GM18951 (cell line): ENCODE measurements around the gene KLRK1.
"Not testable (repeated sequence)": the region's sequence is repeated elsewhere in the genome, so short reads cannot be mapped to it uniquely, and the experiment has no call there.

Source experiments
- POLR2A ChIP-seq: IDR thresholded peaks from 4 replicates; pipeline ENCODE4 v1.6.1; 2011; ENCODE audit warnings: mild to moderate bottlenecking; ENCODE audit not compliant: insufficient read length, insufficient read depth; ENCODE audit errors: extremely low read depth
- in situ Hi-C: fragments of 300-500 bp; cut with MboI; formaldehyde crosslinking; loops from one replicate; pipeline ENCODE4 v1.12.0; 2022; ENCODE audit warnings: low sequenced_read_pairs, mixed read lengths, inconsistent platforms; ENCODE audit not compliant: unreplicated experiment

KLRK1 gene

DNA sequence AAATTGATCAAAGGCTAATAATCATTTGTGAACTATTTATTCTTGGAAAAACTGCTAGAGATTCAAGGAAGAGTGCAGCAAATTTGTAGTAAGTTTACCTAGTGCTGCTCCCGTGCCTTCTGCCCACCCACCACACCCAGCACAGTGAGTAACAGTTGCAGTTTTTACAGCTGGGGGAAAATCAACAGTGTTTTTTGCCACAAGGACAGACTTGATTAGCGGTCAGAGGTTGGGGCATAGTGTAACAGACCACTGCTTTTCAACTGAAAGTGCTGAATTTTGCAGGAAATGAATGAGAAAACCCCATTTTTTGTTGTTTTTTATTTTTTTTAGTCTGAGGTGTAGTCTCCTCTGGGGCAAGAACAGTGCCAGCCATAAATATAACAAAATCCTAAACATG, 7.5 kb upstream of the KLRK1 start:
- in situ Hi-C loops: no loop called here
- TF ChIP-seq POLR2A: no peak

DNA sequence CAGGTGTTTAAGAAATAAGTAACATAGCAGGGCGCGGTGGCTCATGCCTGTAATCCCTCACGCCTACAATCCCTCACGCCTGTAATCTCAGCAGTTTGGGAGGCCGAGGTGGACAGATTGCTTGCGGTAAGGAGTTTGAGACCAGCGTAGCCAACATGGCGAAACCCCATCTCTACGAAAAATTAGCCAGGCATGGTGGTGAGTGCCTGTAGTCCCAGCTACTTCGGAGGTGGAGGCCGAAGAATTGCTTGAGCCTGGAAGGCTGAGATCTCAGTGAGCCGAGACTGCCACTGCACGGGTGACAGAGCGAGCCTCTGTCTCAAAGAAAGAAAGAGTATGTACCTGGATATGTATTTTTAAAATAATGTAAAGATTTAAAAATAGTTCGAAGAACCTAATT, 6.3 kb upstream of the KLRK1 start:
- in situ Hi-C loops: not testable (repeated sequence)

DNA sequence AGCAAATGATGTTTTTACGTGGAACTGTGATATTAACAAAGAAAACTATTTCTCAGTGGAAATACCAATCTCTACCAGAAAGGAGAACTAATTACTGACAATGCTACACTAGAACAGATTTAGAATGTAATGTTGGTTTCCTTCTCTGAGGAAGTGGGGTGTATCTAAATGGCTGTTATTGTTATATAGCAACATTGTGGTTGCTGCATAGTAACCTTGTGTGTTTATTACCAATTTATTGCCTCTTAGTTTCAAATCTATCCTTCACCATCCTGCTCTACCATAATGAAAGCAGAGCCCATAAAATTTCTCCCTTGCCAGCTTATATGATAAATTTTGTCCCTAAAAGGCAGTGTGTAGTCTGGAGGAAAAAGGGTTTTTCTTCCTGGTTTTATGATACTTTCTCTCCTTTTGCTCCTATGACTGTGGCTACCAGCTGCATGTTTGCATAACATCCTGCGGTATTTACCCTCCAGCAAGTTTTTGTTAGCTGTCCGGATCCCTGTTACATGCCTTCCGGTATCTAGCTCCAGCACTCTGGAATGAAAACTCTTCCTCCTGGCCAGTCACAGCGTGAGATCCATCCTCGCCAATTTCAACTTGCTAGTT, 5.7 kb upstream of the KLRK1 start:
- in situ Hi-C loops: no loop called here
- TF ChIP-seq POLR2A: no peak

- in situ Hi-C loops: not testable (repeated sequence)
These were observed 4.8 kb upstream of the KLRK1 start for GRCh38 chr12:10394531-10395152.

DNA sequence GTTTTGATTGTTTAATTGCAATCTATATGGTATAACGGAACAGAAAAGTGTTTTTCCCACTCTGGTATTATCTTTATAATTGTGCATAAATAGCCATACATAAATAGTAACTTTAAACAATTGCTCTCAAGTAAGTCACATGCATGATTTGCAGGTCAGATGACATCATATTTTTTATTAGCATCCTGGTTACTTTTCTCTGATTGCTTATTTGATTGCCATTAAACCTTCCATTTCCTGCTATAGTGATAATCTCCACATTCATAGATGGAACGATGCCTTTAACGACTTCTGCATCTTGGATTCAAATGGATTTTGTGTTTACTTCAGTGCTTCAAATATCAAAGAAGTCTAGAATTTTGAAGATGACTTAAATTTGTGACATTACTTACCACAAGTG, 3.5 kb upstream of the KLRK1 start:
- in situ Hi-C loops: no loop called here
- TF ChIP-seq POLR2A: no peak

DNA sequence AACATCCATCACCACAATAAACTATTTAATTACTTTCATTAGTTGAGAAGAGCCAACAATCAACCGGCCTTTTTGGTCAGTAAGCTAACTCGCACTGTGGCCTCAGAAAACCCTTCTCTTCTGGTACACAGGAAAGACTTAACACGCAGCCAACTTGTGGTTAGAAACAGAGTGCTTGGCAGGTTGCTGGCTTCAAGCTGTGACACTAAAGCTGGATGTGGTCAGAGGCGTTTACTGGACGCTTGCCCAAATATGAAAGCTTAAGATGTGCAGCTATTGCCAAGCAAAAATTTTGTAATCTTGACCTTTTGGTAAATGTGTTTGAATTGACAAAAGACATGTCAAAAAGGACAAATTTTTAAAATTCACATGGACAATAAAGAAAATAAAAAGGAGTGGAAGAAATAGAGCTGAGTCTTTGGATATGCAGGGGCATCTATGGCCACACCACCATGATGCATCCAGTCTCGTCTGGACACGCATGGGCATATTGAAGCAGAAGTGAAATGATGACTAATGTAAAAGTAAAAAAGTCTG, 2.6 kb upstream of the KLRK1 start:
- no peak for TF ChIP-seq POLR2A
- in situ Hi-C loops: no loop called here

DNA sequence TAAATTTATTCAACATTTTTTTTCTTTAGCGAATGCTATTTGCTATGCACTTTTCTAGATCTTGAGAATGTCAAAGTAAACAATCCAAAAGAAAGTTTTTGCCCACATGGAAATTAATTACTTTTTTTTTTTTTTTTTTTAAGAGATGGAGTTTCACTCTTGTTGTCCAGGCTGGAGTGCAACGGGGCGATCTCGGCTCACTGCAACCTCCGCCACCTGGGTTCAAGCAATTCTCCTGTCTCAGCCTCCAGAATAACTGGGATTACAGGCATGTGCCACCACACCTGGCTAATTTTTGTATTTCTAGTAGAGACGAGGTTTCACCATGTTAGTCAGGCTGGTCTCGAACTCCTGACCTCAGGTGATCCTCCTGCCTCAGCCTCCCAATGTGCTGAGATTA, 1.1 kb upstream of the KLRK1 start:
- in situ Hi-C loops: not testable (repeated sequence)

DNA sequence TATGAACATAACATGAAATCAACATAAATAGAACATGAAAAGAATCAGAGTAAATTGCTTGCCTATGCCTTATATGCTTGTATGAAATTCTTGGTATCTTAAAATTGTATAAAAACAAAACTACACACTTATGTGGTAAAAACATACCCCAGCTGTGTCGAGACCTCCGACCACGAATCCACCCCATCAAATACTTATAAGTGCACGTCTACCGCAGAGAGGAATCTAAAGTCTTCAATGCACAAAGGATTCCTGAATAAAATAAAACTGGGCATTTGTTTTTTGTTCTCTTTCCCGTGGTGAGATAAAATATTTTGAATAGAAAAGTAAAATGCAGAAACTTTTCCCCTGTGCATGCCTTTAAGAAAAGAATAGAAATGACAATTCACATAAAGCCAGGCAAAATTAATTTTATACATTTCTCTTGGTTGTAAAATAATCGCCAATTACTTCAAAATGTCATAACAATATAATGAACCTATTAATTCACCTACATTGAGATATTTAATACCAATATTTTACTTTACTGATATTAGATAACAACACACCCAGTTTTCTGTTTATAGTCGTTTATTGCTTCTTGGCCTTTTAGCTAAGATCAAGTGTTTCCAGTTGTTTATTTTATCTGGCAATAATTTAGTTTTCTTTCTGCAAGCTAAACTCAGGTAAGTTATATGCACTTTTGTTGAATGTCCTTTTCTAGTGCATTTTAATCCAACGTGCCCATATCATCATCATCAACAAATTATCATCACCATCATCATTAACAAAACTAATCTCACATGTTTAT, 1.0 kb downstream of the KLRK1 start:
- no peak for TF ChIP-seq POLR2A
- in situ Hi-C loops: no loop called here

DNA sequence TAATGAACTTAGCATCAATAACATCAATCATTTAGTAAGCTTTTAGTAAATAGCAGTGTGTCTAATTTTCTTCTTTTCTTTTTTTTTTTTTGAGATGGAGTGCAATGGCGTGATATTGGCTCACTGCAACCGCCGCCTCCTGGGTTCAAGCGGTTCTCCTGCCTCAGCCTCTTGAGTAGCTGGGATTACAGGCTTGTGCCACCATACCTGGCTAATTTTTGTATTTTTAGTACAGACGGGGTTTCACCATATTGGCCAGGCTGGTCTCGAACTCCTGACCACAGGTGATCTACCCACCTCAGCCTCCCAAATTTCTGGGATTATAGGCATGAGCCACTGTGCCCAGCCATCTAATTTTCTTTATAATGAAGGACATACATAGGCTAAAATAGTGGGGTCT, 2.3 kb downstream of the KLRK1 start:
- in situ Hi-C loops: not testable (repeated sequence)

GRCh38 chr12:10386857-10387256, 3.0 kb downstream of the KLRK1 start:
- no peak for TF ChIP-seq POLR2A
- in situ Hi-C loops: no loop called here

DNA sequence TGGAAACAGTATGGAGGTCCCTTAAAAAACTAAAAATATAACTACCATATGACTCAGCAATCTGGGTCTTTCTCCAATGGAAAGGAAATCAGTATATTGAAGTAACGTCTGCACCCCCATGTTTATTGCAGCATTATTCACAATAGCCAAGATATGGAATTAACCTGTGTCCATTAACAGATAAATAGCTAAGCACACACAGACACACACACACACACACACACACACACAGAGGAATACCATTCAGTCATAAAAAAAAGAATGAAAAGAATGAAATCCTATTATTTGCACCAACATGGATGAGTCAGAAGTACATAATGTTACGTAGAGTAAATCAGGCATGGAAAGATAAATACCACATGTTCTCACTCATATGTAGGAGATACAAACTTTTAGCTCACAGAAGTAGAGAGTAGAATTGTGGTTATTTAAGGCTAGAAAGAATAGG, 4.7 kb downstream of the KLRK1 start:
- in situ Hi-C loops: no loop called here
- TF ChIP-seq POLR2A: no peak

- no peak for TF ChIP-seq POLR2A
- in situ Hi-C loops: no loop called here
These were observed 5.7 kb downstream of the KLRK1 start for GRCh38 chr12:10384191-10384590.

- no peak for TF ChIP-seq POLR2A
- in situ Hi-C loops: no loop called here
These were observed 7.8 kb downstream of the KLRK1 start for GRCh38 chr12:10381928-10382628.

GRCh38 chr12:10378737-10379136, 11.1 kb downstream of the KLRK1 start:
- in situ Hi-C loops: not testable (repeated sequence)
